PFSK-1 (cell line): Measurements from ENCODE around the gene LCMT1.

Experiments
- POLR2AphosphoS5 ChIP-seq: IDR thresholded peaks from 2 replicates; pipeline ENCODE4 v1.6.1; 2012; ENCODE audit warnings: low read depth, mild to moderate bottlenecking, control low read depth, low read length, moderate library complexity
- SIN3A ChIP-seq: IDR thresholded peaks from 2 replicates; pipeline ENCODE4 v1.6.1; 2012; ENCODE audit warnings: mild to moderate bottlenecking, low read length, moderate library complexity, borderline replicate concordance; ENCODE audit not compliant: insufficient read depth
- TAF1 ChIP-seq: IDR thresholded peaks from 2 replicates; pipeline ENCODE4 v1.6.1; 2012; ENCODE audit warnings: low read length, control low read depth, borderline replicate concordance; ENCODE audit not compliant: insufficient read depth
- TF ChIP-seq, protein P1 (sequence below), 2 experiments: IDR thresholded peaks; 2 replicates each; pipeline versions ENCODE4 v1.6.1 to v1.8.0; 2011 to 2012; ENCODE audit warnings: low read depth in 2 of 2, low read length in 2 of 2, control low read depth in 1 of 2, inconsistent platforms in 1 of 2, mild to moderate bottlenecking in 1 of 2, moderate library complexity in 1 of 2; ENCODE audit not compliant: insufficient read depth in 1 of 2

DNA sequence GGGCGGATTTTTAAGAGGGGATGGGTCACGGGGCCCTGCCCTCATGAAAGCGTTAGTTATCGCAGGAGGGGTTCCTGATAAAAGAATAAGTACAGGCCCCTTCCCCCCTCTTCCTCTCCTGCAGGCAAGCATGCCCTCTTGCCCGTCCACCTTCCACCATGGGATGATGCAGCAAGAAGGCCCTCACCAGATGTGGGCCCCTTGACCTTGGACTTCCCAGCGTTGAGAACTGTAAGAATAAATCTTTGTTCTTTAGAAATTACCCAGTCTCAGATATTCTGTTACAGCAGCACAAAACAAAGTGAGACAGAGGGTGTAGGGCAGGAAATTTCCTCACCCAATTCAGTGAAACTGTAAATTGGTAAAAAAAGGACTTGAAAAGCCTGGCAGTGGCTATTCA is 27.8 kb upstream of the LCMT1 start:
- TF ChIP-seq POLR2AphosphoS5 (no peak), SIN3A (no peak), TAF1 (no peak)
- TF ChIP-seq, protein P1, sequence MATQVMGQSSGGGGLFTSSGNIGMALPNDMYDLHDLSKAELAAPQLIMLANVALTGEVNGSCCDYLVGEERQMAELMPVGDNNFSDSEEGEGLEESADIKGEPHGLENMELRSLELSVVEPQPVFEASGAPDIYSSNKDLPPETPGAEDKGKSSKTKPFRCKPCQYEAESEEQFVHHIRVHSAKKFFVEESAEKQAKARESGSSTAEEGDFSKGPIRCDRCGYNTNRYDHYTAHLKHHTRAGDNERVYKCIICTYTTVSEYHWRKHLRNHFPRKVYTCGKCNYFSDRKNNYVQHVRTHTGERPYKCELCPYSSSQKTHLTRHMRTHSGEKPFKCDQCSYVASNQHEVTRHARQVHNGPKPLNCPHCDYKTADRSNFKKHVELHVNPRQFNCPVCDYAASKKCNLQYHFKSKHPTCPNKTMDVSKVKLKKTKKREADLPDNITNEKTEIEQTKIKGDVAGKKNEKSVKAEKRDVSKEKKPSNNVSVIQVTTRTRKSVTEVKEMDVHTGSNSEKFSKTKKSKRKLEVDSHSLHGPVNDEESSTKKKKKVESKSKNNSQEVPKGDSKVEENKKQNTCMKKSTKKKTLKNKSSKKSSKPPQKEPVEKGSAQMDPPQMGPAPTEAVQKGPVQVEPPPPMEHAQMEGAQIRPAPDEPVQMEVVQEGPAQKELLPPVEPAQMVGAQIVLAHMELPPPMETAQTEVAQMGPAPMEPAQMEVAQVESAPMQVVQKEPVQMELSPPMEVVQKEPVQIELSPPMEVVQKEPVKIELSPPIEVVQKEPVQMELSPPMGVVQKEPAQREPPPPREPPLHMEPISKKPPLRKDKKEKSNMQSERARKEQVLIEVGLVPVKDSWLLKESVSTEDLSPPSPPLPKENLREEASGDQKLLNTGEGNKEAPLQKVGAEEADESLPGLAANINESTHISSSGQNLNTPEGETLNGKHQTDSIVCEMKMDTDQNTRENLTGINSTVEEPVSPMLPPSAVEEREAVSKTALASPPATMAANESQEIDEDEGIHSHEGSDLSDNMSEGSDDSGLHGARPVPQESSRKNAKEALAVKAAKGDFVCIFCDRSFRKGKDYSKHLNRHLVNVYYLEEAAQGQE (IDR thresholded peaks at IDR 0.05; ENCODE audit: insufficient read depth in 1 of 2, low read depth in 2 of 2, low read length in 2 of 2), result no peak
